DOHH2 (cell line): Measurements from ENCODE around the gene CCDC80.
A peak's percentile ranks its signal among the peaks of the same experiment; 100 is the strongest.

Experiments
- H3F3A ChIP-seq: fragments of 200-600 bp; sonication (generic), shearing (Covaris generic); 2 replicates; pipeline ENCODE4 v1.6.0; 2016; ENCODE audit warnings: antibody characterized with exemption, mild to moderate bottlenecking; ENCODE audit not compliant: control insufficient read depth, insufficient read depth
- H3K27ac ChIP-seq: fragments of 200-600 bp; sonication (generic); 2 replicates; pipeline ENCODE4 v1.5.1; 2014; ENCODE audit warnings: low read depth, mild to moderate bottlenecking, low read length, moderate library complexity
- H3K27me3 ChIP-seq: fragments of 200-600 bp; sonication (generic); 2 replicates; pipeline ENCODE4 v1.6.1; 2014; ENCODE audit warnings: mild to moderate bottlenecking, low read length, mixed read lengths; ENCODE audit not compliant: control insufficient read depth
- H3K36me3 ChIP-seq: fragments of 200-600 bp; sonication (generic); 2 replicates; pipeline ENCODE4 v1.6.1; 2014; ENCODE audit warnings: mild to moderate bottlenecking, low read length, moderate library complexity, mixed read lengths; ENCODE audit not compliant: control insufficient read depth
- H3K4me1 ChIP-seq: fragments of 200-600 bp; sonication (generic); 2 replicates; pipeline ENCODE4 v1.6.1; 2014; ENCODE audit warnings: mild to moderate bottlenecking, low read length, mixed read lengths; ENCODE audit not compliant: control insufficient read depth
- H3K4me2 ChIP-seq: fragments of 200-600 bp; sonication (generic); 2 replicates; pipeline ENCODE4 v1.6.0; 2014; ENCODE audit warnings: mild to moderate bottlenecking, low read length, moderate library complexity
- H3K4me3 ChIP-seq: fragments of 200-600 bp; sonication (generic); 2 replicates; pipeline ENCODE4 v1.5.1; 2014; ENCODE audit warnings: mild to moderate bottlenecking, low read length, mixed read lengths
- H3K79me2 ChIP-seq: fragments of 200-600 bp; sonication (generic); 2 replicates; pipeline ENCODE4 v1.6.1; 2014; ENCODE audit warnings: mild to moderate bottlenecking, low read length, mixed read lengths; ENCODE audit not compliant: control insufficient read depth
- H3K9me2 ChIP-seq: fragments of 200-600 bp; sonication (generic); replicated peaks from 2 replicates; pipeline ENCODE4 v1.6.1; 2014; ENCODE audit warnings: mild to moderate bottlenecking, low read length, mixed read lengths; ENCODE audit not compliant: control insufficient read depth
- H3K9me3 ChIP-seq: fragments of 200-600 bp; sonication (generic); 2 replicates; pipeline ENCODE4 v1.6.1; 2014; ENCODE audit warnings: antibody characterized with exemption, low read length, mixed read lengths; ENCODE audit not compliant: control insufficient read depth, insufficient read depth
- H4K20me1 ChIP-seq: fragments of 200-600 bp; sonication (generic); 2 replicates; pipeline ENCODE4 v1.6.0; 2014; ENCODE audit warnings: low read depth, mild to moderate bottlenecking, antibody characterized with exemption, low read length, moderate library complexity; ENCODE audit not compliant: control insufficient read depth, insufficient read depth
- EZH2phosphoT487 ChIP-seq: fragments of 200-600 bp; sonication (generic); IDR thresholded peaks from 2 replicates; pipeline ENCODE4 v1.6.1; 2017; ENCODE audit warnings: borderline replicate concordance, mild to moderate bottlenecking, antibody characterized with exemption, low read length, moderate library complexity, mixed read lengths
- TF ChIP-seq, protein P1 (sequence below): fragments of 200-600 bp; sonication (generic); IDR thresholded peaks from one replicate; pipeline ENCODE4 v1.5.1; 2014; ENCODE audit warnings: antibody characterized with exemption, mild to moderate bottlenecking, low read depth, low read length; ENCODE audit not compliant: poor library complexity, severe bottlenecking

Gene CCDC80

GRCh38 chr3:112644453-112644852, 3.5 kb upstream of the CCDC80 start:
- Histone ChIP-seq H3F3A (no peaks in the 10 kb centered on the region), H4K20me1 (no peaks in the 10 kb centered on the region), H3K27me3 (peaks cover 39% of the 10 kb centered on the region), H3K79me2 (no peaks in the 10 kb centered on the region), H3K9me3 (no peaks in the 10 kb centered on the region), H3K4me1 (peaks cover 6% of the 10 kb centered on the region), H3K4me2 (no peak overlapping the region), H3K27ac (no peak overlapping the region), H3K36me3 (no peaks in the 10 kb centered on the region), H3K4me3 (no peak overlapping the region), H3K9me2 (no peaks in the 10 kb centered on the region)
- TF ChIP-seq EZH2phosphoT487, result no peak
- TF ChIP-seq, protein P1, sequence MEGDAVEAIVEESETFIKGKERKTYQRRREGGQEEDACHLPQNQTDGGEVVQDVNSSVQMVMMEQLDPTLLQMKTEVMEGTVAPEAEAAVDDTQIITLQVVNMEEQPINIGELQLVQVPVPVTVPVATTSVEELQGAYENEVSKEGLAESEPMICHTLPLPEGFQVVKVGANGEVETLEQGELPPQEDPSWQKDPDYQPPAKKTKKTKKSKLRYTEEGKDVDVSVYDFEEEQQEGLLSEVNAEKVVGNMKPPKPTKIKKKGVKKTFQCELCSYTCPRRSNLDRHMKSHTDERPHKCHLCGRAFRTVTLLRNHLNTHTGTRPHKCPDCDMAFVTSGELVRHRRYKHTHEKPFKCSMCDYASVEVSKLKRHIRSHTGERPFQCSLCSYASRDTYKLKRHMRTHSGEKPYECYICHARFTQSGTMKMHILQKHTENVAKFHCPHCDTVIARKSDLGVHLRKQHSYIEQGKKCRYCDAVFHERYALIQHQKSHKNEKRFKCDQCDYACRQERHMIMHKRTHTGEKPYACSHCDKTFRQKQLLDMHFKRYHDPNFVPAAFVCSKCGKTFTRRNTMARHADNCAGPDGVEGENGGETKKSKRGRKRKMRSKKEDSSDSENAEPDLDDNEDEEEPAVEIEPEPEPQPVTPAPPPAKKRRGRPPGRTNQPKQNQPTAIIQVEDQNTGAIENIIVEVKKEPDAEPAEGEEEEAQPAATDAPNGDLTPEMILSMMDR, result no peak

GRCh38 chr3:112643621-112644240, 2.8 kb upstream of the CCDC80 start:
- TF ChIP-seq, protein P1, result no peak
- TF ChIP-seq EZH2phosphoT487, result no peak
- no peaks in the 10 kb centered on the region for H3K9me3 ChIP-seq
- no peaks in the 10 kb centered on the region for H3K9me2 ChIP-seq
- H3K4me2 ChIP-seq, result peak overlapping the region; percentile 70
- no peak overlapping the region for H3K27ac ChIP-seq
- peaks cover 39% of the 10 kb centered on the region for H3K27me3 ChIP-seq
- no peaks in the 10 kb centered on the region for H3K79me2 ChIP-seq
- H3K36me3 ChIP-seq, result no peaks in the 10 kb centered on the region
- no peak overlapping the region; the same call in 1 of the 2 replicates for H3K4me3 ChIP-seq
- H4K20me1 ChIP-seq, result no peaks in the 10 kb centered on the region
- peaks cover 6% of the 10 kb centered on the region for H3K4me1 ChIP-seq
- no peaks in the 10 kb centered on the region for H3F3A ChIP-seq

DNA sequence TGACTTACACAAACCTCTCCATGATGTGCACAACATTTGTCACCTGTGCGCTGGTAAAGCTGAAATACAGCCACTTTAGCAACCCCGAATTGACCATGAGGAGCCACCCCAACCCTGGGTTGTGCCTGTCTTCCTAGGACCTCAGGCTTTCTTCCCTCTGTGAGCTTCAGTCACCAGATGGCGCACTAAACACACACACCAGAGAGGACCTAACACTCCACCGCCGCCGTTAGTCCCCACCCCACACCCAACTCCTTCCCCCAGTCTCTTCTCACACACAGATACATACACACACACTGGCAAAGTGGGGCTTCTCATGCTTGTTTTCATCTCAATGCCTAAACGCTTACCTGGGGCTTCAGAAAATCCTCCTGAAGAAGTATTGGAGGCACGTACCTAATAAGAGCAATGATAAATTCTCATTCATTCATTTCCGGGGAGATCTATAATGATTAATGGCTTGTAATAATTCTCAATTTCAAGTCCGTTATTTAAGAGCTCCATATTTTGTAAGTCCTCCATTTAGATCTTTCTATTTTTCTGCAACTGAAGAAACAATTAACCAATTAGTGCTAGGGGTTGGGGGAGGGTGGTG, 2.1 kb upstream of the CCDC80 start:
- Histone ChIP-seq H3F3A (no peaks in the 10 kb centered on the region), H3K36me3 (no peaks in the 10 kb centered on the region), H3K4me3 (peak overlapping the region; percentile 59), H3K27me3 (peaks cover 39% of the 10 kb centered on the region), H3K4me2 (peak overlapping the region; percentile 70), H3K79me2 (no peaks in the 10 kb centered on the region), H3K9me2 (no peaks in the 10 kb centered on the region), H3K4me1 (peaks cover 6% of the 10 kb centered on the region), H3K9me3 (no peaks in the 10 kb centered on the region), H3K27ac (no peak overlapping the region), H4K20me1 (no peaks in the 10 kb centered on the region)
- TF ChIP-seq EZH2phosphoT487, result no peak
- TF ChIP-seq, protein P1, result peak; percentile 86
